Breast epithelium (tissue), 3 donors: Measurements from ENCODE around the gene FAM200C.

Experiments
- CTCF ChIP-seq, 3 donors: fragments of 450-650 bp; IDR thresholded peaks; one replicate each; pipeline ENCODE4 v1.5.1; 2016 to 2017; ENCODE audit warnings: antibody characterized with exemption in 3 of 3, mild to moderate bottlenecking in 3 of 3, moderate library complexity in 3 of 3
- POLR2A ChIP-seq: fragments of 450-650 bp; IDR thresholded peaks from one replicate; pipeline ENCODE4 v1.6.1; 2016; ENCODE audit warnings: antibody characterized with exemption, mild to moderate bottlenecking, moderate library complexity
- POLR2AphosphoS5 ChIP-seq, 3 donors: sonication (generic); formaldehyde crosslinking; IDR thresholded peaks; one replicate each; pipeline ENCODE4 v1.6.1; 2017; ENCODE audit warnings: antibody characterized with exemption in 3 of 3

- TF ChIP-seq CTCF (IDR thresholded peaks at IDR 0.05) (no peak), POLR2A (no peak), POLR2AphosphoS5 (IDR thresholded peaks at IDR 0.05) (no peak)
Observed at GRCh38 chr5:160382346-160382745, 17.5 kb downstream of the FAM200C start.
